ENCODE results near the gene WWC1.
"Not testable (repeated sequence)": the region's sequence is repeated elsewhere in the genome, so short reads cannot be mapped to it uniquely, and the experiment has no call there.

Gene WWC1

GRCh38 chr5:168339109-168339771 lies 47.8 kb downstream of the WWC1 start:
- DNase-seq, result no peak

- not testable (repeated sequence) for DNase-seq
Observed at GRCh38 chr5:168339772-168340140, 48.3 kb downstream of the WWC1 start.

- DNase-seq, result no peak
Observed at GRCh38 chr5:168340487-168340886, 49.0 kb downstream of the WWC1 start.

GRCh38 chr5:168341178-168341577 lies 49.7 kb downstream of the WWC1 start:
- no peak for DNase-seq

GRCh38 chr5:168342151-168342825 lies 50.8 kb downstream of the WWC1 start:
- DNase-seq, result no peak

- DNase-seq, result no peak
Observed at GRCh38 chr5:168342985-168343384, 51.5 kb downstream of the WWC1 start.

GRCh38 chr5:168346417-168346816 lies 55.0 kb downstream of the WWC1 start:
- no peak for DNase-seq

GRCh38 chr5:168347368-168348083 lies 56.1 kb downstream of the WWC1 start:
- DNase-seq, result no peak

GRCh38 chr5:168348084-168348414 lies 56.6 kb downstream of the WWC1 start:
- DNase-seq, result no peak

- no peak for DNase-seq
Observed at GRCh38 chr5:168350315-168350714, 58.9 kb downstream of the WWC1 start.

- no peak for DNase-seq
Observed at GRCh38 chr5:168353216-168353957, 61.9 kb downstream of the WWC1 start.

GRCh38 chr5:168354397-168354796 lies 63.0 kb downstream of the WWC1 start:
- DNase-seq, result no peak

GRCh38 chr5:168356171-168356570 lies 64.7 kb downstream of the WWC1 start:
- no peak for DNase-seq

- no peak for DNase-seq
Observed at GRCh38 chr5:168356592-168356991, 65.1 kb downstream of the WWC1 start.

GRCh38 chr5:168357876-168358275 lies 66.4 kb downstream of the WWC1 start:
- DNase-seq, result no peak

GRCh38 chr5:168359820-168360460 lies 68.5 kb downstream of the WWC1 start:
- DNase-seq, result no peak

GRCh38 chr5:168360521-168361285 lies 69.3 kb downstream of the WWC1 start:
- no peak for DNase-seq

- no peak for DNase-seq
Observed at GRCh38 chr5:168362097-168362885, 70.8 kb downstream of the WWC1 start.

- DNase-seq, result no peak
Observed at GRCh38 chr5:168364151-168364661, 72.8 kb downstream of the WWC1 start.

GRCh38 chr5:168364750-168365550 lies 73.5 kb downstream of the WWC1 start:
- DNase-seq, result no peak

Data from activated CD4-positive, alpha-beta T cell treated with anti-CD3 and anti-CD28 coated beads for 1 hour (primary cell).